ENCODE measurements around the gene SDF2.
"Not testable (repeated sequence)": the region's sequence is repeated elsewhere in the genome, so short reads cannot be mapped to it uniquely, and the experiment has no call there.

The SDF2 gene

GRCh38 chr17:28684963-28685362 lies 23.3 kb upstream of the SDF2 start:
- DNase-seq, result no peak

GRCh38 chr17:28682655-28683054 lies 20.9 kb upstream of the SDF2 start:
- DNase-seq, result no peak

- no peak for DNase-seq
Observed at GRCh38 chr17:28675980-28676379, 14.3 kb upstream of the SDF2 start.

GRCh38 chr17:28675490-28675889 lies 13.8 kb upstream of the SDF2 start:
- no peak for DNase-seq

GRCh38 chr17:28669918-28670317 lies 8.2 kb upstream of the SDF2 start:
- DNase-seq, result no peak

GRCh38 chr17:28667870-28668269 lies 6.2 kb upstream of the SDF2 start:
- no peak for DNase-seq

- no peak for DNase-seq
Observed at GRCh38 chr17:28665994-28666393, 4.3 kb upstream of the SDF2 start.

- DNase-seq, result no peak
Observed at GRCh38 chr17:28663723-28664122, 2.0 kb upstream of the SDF2 start.

- DNase-seq, result no peak
Observed at GRCh38 chr17:28662527-28662829, 772 bp upstream of the SDF2 start.

- not testable (repeated sequence) for DNase-seq
Observed at GRCh38 chr17:28659497-28659881, 2.2 kb downstream of the SDF2 start.

- DNase-seq, result not testable (repeated sequence)
Observed at GRCh38 chr17:28658766-28659496, 2.8 kb downstream of the SDF2 start.

GRCh38 chr17:28658342-28658741 lies 3.4 kb downstream of the SDF2 start:
- DNase-seq, result not testable (repeated sequence)

- DNase-seq, result no peak
Observed at GRCh38 chr17:28657756-28658155, 4.0 kb downstream of the SDF2 start.

GRCh38 chr17:28655160-28655559 lies 6.5 kb downstream of the SDF2 start:
- no peak for DNase-seq

- DNase-seq, result no peak
Observed at GRCh38 chr17:28648698-28649097, 13.0 kb downstream of the SDF2 start.

- DNase-seq, result no peak
Observed at GRCh38 chr17:28646039-28646754, 15.5 kb downstream of the SDF2 start.

- DNase-seq, result no peak
Observed at GRCh38 chr17:28645576-28645939, 16.1 kb downstream of the SDF2 start.

GRCh38 chr17:28644787-28645575 lies 16.7 kb downstream of the SDF2 start, which contains the start of gene BLTP2:
TSS of gene BLTP2 (minus strand) at chr17:28645158. CDS start at chr17:28645056, 102 bp downstream.
- peak; percentile 90 for DNase-seq

GRCh38 chr17:28643983-28644786 lies 17.5 kb downstream of the SDF2 start:
- DNase-seq, result peak; percentile 56

- no peak for DNase-seq
Observed at GRCh38 chr17:28641579-28641978, 20.1 kb downstream of the SDF2 start.

- DNase-seq, result no peak
Observed at GRCh38 chr17:28635506-28635905, 26.2 kb downstream of the SDF2 start.

- DNase-seq, result no peak
Observed at GRCh38 chr17:28634206-28634865, 27.4 kb downstream of the SDF2 start.

Data from NCI-H748 treated with DMSO at 0.1 percent for 48 hours (cell line).